Measurements from ENCODE around the gene DPH6.
"Not testable (repeated sequence)": the region's sequence is repeated elsewhere in the genome, so short reads cannot be mapped to it uniquely, and the experiment has no call there.

The DPH6 gene

DNA sequence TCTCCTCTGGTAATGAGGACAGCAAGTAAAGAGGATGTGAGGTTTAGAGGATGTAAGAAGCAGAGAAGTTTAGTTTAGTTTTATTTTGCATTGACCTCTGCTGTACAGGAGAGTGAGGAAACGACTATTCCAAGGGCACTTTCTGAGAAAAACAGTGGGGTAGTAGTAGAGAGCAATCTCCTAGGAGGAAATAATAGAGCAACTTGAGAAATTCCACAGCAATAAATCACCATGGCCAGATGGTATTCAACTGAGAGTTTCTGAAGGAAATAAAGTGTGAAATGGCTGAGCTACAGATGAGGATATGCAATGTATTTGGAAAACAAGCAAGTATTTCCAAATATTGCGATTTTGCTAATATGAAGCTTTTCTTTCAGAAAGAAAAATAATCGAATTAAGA, 118.9 kb downstream of the DPH6 start:
- no peak overlapping the region for H3K4me3 ChIP-seq (ENCODE audit: low read length)
- H3K27me3 ChIP-seq (ENCODE audit: insufficient read depth, low read length): no peaks in the 10 kb centered on the region
- no peaks in the 10 kb centered on the region for H3K36me3 ChIP-seq (ENCODE audit: insufficient read depth, low read depth, low read length)
- no peaks in the 10 kb centered on the region for H3K4me1 ChIP-seq (ENCODE audit: insufficient read depth, low read length)
- H3K27ac ChIP-seq (ENCODE audit: low read length): no peak overlapping the region
- no peaks in the 10 kb centered on the region for H3K9me3 ChIP-seq (ENCODE audit: insufficient read depth, low read depth, low read length)
- no peak overlapping the region for H3K9ac ChIP-seq (ENCODE audit: low read depth, low read length)

DNA sequence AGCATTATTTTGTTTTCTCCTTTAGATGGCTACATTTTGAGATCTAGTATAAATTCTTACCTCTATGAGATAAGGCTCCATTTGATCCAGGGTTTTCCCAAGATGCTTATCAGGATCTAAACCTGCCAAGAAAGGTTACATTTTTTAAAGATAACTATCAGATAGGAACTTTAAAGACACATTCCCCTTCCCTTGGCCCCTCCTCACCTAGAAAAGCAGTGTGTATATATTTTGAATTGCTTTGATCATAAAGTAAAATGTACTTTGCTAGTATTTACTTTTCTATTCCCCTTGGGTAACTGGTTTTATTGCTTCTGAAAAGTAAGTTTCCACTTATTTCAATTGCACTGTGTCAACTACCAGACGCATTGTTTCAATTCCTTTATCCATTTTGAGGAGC, 135.2 kb downstream of the DPH6 start:
- no peaks in the 10 kb centered on the region for H3K9me3 ChIP-seq (ENCODE audit: insufficient read depth, low read depth, low read length)
- H3K9ac ChIP-seq (ENCODE audit: low read depth, low read length): no peak overlapping the region
- H3K36me3 ChIP-seq (ENCODE audit: insufficient read depth, low read depth, low read length): no peaks in the 10 kb centered on the region
- H3K4me3 ChIP-seq (ENCODE audit: low read length): no peak overlapping the region
- no peaks in the 10 kb centered on the region for H3K4me1 ChIP-seq (ENCODE audit: insufficient read depth, low read length)
- H3K27ac ChIP-seq (ENCODE audit: low read length): no peak overlapping the region
- H3K27me3 ChIP-seq (ENCODE audit: insufficient read depth, low read length): no peaks in the 10 kb centered on the region

DNA sequence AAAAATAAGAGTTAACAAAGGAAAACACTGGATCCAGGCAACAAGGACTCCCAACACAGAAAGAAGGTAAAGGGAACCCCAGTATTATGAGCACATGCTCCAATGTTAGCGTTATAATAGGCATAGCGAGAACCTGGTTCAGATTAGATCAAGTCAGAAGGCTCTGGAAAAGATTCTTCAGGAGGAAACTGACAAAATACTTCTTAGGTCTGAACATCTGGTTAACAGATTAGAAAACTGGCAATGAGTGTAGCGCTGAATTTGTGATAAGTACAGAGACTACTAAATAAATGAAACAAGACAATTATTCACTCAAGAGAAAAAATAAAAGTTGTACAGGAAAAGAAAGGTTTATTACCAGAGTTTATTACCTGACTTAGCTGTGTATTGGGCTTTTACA, 146.1 kb downstream of the DPH6 start:
- Histone ChIP-seq H3K4me3 (ENCODE audit: low read length) (no peak overlapping the region), H3K36me3 (ENCODE audit: insufficient read depth, low read depth, low read length) (no peaks in the 10 kb centered on the region), H3K4me1 (ENCODE audit: insufficient read depth, low read length) (no peaks in the 10 kb centered on the region), H3K9me3 (ENCODE audit: insufficient read depth, low read depth, low read length) (no peaks in the 10 kb centered on the region), H3K9ac (ENCODE audit: low read depth, low read length) (no peak overlapping the region), H3K27me3 (ENCODE audit: insufficient read depth, low read length) (no peaks in the 10 kb centered on the region), H3K27ac (ENCODE audit: low read length) (no peak overlapping the region)

DNA sequence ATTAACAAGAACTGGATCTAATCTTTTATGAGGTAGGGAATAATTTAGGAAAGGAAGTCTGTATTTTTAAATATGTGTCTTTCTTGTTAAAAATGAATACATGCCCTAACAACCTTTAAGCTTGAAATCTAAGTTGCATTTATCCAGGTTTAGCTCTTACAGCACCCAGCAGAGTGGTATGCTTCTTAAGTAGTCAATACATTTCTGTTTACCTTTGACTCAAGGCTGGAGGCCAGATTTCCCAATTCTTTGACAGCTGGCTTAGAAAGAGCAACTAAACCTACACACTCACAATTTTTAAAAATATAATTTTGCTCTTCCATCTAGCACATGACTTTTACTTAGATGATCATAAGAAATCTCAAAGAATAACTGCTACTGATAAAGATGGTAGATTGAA, 148.9 kb downstream of the DPH6 start:
- H3K27me3 ChIP-seq (ENCODE audit: insufficient read depth, low read length): no peaks in the 10 kb centered on the region
- H3K4me3 ChIP-seq (ENCODE audit: low read length): no peak overlapping the region
- no peaks in the 10 kb centered on the region for H3K36me3 ChIP-seq (ENCODE audit: insufficient read depth, low read depth, low read length)
- H3K9me3 ChIP-seq (ENCODE audit: insufficient read depth, low read depth, low read length): no peaks in the 10 kb centered on the region
- H3K27ac ChIP-seq (ENCODE audit: low read length): no peak overlapping the region
- no peaks in the 10 kb centered on the region for H3K4me1 ChIP-seq (ENCODE audit: insufficient read depth, low read length)
- H3K9ac ChIP-seq (ENCODE audit: low read depth, low read length): no peak overlapping the region

DNA sequence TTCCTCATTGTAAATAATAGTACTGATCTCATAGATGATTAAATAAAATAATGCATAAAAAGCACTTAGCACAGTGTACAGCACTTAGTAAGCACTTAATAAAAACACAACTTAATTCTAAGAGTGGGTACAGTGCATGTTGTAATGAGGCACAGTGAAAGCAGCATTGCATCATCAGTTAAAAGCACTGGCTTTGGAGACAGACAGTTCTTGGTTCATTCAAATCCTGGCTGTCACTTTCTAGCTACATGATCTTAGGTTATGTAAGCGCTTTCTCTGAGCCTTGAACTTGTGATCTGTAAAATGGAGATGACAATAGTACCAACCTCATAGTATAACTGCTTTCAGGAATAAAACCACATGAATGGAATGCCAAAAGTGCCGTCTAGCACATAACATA, 151.5 kb downstream of the DPH6 start:
- peaks cover 8% of the 10 kb centered on the region; the same call in 1 of the 2 replicates for H3K9me3 ChIP-seq (ENCODE audit: insufficient read depth, low read depth, low read length)
- no peaks in the 10 kb centered on the region for H3K36me3 ChIP-seq (ENCODE audit: insufficient read depth, low read depth, low read length)
- no peak overlapping the region for H3K27ac ChIP-seq (ENCODE audit: low read length)
- no peaks in the 10 kb centered on the region for H3K4me1 ChIP-seq (ENCODE audit: insufficient read depth, low read length)
- H3K9ac ChIP-seq (ENCODE audit: low read depth, low read length): no peak overlapping the region
- H3K27me3 ChIP-seq (ENCODE audit: insufficient read depth, low read length): no peaks in the 10 kb centered on the region
- H3K4me3 ChIP-seq (ENCODE audit: low read length): no peak overlapping the region

DNA sequence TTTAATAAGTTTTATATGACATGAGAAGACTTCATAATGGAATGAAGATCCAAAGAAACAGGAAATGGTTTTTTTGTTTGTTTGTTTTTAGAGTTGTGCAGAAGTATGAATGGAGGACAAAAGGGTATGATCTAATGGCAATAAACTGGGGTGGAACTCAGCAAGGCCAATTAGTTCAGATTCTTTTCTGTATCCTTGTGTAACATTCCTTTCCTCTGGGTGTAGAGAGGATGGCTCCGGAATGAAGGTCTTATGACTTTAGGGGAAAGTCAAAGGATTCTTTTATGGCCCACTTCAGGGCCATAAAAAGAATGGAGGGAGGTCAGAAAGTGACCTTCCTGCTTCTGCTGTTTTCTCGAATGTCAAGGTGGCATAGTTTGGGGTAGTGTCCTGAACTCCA, 152.6 kb downstream of the DPH6 start:
- H3K27ac ChIP-seq (ENCODE audit: low read length): no peak overlapping the region
- H3K4me3 ChIP-seq (ENCODE audit: low read length): no peak overlapping the region
- H3K36me3 ChIP-seq (ENCODE audit: insufficient read depth, low read depth, low read length): no peaks in the 10 kb centered on the region
- H3K9me3 ChIP-seq (ENCODE audit: insufficient read depth, low read depth, low read length): peaks cover 8% of the 10 kb centered on the region; the same call in 1 of the 2 replicates
- H3K27me3 ChIP-seq (ENCODE audit: insufficient read depth, low read length): no peaks in the 10 kb centered on the region
- no peak overlapping the region for H3K9ac ChIP-seq (ENCODE audit: low read depth, low read length)
- no peaks in the 10 kb centered on the region for H3K4me1 ChIP-seq (ENCODE audit: insufficient read depth, low read length)

DNA sequence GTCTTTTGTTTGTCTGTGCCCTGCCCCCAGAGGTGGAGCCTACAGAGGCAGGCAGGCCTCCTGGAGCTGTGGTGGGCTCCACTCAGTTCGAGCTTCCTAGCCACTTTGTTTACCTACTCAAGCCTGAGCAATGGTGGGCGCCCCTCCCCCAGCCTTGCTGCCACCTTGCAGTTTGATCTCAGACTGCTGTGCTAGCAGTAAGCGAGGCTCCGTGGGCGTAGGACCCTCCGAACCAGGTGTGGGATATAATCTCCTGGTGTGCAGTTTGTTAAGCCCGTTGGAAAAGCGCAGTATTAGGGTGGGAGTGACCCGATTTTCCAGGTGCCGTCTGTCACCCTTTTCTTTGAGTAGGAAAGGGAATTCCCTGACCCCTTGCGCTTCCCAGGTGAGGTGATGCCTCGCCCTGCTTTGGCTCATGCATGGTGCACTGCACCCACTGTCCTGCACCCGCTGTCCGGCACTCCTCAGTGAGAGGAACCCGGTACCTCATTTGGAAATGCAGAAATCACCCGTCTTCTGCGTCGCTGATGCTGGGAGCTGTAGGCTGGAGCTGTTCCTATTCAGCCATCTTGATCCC, 154.5 kb downstream of the DPH6 start:
- H3K27ac ChIP-seq (ENCODE audit: low read length); H3K27me3 ChIP-seq (ENCODE audit: insufficient read depth, low read length); H3K9ac ChIP-seq (ENCODE audit: low read depth, low read length); H3K4me1 ChIP-seq (ENCODE audit: insufficient read depth, low read length); H3K36me3 ChIP-seq (ENCODE audit: insufficient read depth, low read depth, low read length); H3K4me3 ChIP-seq (ENCODE audit: low read length); H3K9me3 ChIP-seq (ENCODE audit: insufficient read depth, low read depth, low read length): not testable (repeated sequence)

DNA sequence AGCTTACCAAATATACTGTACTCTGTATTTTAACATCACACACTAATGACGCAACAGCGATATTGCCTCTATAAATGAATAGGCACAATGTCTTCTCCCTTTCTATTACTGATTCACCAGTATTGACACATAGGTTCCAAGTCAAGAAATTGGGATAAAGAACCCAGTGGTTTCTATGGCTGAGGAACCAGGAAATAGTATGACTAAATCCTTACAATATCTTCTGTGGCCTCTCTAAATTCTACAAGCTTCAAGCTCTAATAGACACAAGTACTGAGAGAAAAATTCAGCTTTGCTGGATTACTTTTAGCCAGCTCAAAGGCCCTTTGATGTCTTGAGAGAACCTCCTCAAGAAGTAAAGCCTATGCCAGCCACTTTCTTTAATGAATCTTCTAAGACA, 162.5 kb downstream of the DPH6 start:
- H3K9me3 ChIP-seq (ENCODE audit: insufficient read depth, low read depth, low read length): no peaks in the 10 kb centered on the region
- no peak overlapping the region for H3K4me3 ChIP-seq (ENCODE audit: low read length)
- H3K36me3 ChIP-seq (ENCODE audit: insufficient read depth, low read depth, low read length): no peaks in the 10 kb centered on the region
- H3K4me1 ChIP-seq (ENCODE audit: insufficient read depth, low read length): peaks cover 5% of the 10 kb centered on the region; the same call in 1 of the 2 replicates
- no peak overlapping the region for H3K9ac ChIP-seq (ENCODE audit: low read depth, low read length)
- H3K27me3 ChIP-seq (ENCODE audit: insufficient read depth, low read length): no peaks in the 10 kb centered on the region
- no peak overlapping the region for H3K27ac ChIP-seq (ENCODE audit: low read length)

DNA sequence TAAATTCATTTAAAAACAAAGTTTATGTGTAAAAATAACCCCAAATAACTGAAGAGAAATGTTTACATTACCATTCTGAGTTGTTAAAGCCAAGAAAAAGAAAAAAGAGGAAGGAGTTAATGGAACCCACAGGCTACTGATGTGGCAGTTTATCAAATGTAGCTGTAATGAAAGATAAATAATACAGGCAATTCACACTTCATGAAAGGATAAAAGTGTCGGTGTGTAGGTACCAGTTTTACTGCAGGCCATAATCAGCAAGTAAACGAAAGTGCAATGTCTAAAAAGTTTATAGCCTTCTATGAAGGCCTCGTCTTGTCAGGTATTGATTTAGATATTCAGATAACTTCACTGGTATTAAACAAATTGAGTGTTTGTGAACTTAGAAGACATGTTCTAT, 164.6 kb downstream of the DPH6 start:
- Histone ChIP-seq H3K4me3 (ENCODE audit: low read length) (no peak overlapping the region), H3K4me1 (ENCODE audit: insufficient read depth, low read length) (peaks cover 5% of the 10 kb centered on the region; the same call in 1 of the 2 replicates), H3K9me3 (ENCODE audit: insufficient read depth, low read depth, low read length) (no peaks in the 10 kb centered on the region), H3K36me3 (ENCODE audit: insufficient read depth, low read depth, low read length) (no peaks in the 10 kb centered on the region), H3K27ac (ENCODE audit: low read length) (no peak overlapping the region), H3K9ac (ENCODE audit: low read depth, low read length) (no peak overlapping the region), H3K27me3 (ENCODE audit: insufficient read depth, low read length) (no peaks in the 10 kb centered on the region)

DNA sequence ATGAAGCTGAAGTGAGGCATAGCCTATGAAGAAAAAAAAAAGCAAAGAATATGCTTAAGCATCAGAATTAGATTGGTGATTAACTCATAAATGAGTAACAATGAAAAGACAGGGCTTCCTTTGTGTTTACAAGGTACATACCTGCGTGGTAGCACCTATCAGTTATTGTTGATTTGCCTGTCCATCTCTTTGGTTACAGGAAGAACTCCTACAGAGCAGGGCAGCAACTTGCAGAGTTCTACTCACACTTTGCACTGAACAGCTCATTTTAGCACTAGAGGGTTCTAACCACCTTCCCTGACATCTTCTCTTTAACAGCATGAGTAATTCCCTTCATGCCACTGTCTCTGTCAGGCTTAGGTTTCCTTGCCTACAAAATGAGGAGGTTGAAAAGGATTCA, 166.0 kb downstream of the DPH6 start:
- no peak overlapping the region for H3K9ac ChIP-seq (ENCODE audit: low read depth, low read length)
- no peaks in the 10 kb centered on the region for H3K27me3 ChIP-seq (ENCODE audit: insufficient read depth, low read length)
- H3K36me3 ChIP-seq (ENCODE audit: insufficient read depth, low read depth, low read length): no peaks in the 10 kb centered on the region
- H3K4me3 ChIP-seq (ENCODE audit: low read length): no peak overlapping the region
- H3K4me1 ChIP-seq (ENCODE audit: insufficient read depth, low read length): peaks cover 5% of the 10 kb centered on the region; the same call in 1 of the 2 replicates
- no peaks in the 10 kb centered on the region for H3K9me3 ChIP-seq (ENCODE audit: insufficient read depth, low read depth, low read length)
- H3K27ac ChIP-seq (ENCODE audit: low read length): no peak overlapping the region

DNA sequence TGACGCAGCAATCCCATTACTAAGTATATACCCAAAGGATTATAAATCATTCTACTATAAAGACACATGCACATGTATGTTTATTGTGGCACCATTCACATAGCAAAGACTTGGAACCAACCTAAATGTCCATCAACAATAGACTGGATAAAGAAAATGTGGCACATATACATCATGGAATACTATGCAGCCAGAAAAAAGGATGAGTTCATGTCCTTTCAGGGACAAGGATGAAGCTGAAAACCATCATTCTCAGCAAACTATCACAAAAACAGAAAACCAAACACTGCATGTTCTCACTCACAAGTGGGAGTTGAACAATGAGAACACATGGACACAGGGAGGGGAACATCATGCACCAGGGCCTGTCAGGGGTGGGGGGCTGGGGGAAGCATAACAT, 167.5 kb downstream of the DPH6 start:
- H3K4me1 ChIP-seq (ENCODE audit: insufficient read depth, low read length); H3K9ac ChIP-seq (ENCODE audit: low read depth, low read length); H3K27ac ChIP-seq (ENCODE audit: low read length); H3K36me3 ChIP-seq (ENCODE audit: insufficient read depth, low read depth, low read length); H3K9me3 ChIP-seq (ENCODE audit: insufficient read depth, low read depth, low read length); H3K4me3 ChIP-seq (ENCODE audit: low read length); H3K27me3 ChIP-seq (ENCODE audit: insufficient read depth, low read length): not testable (repeated sequence)

DNA sequence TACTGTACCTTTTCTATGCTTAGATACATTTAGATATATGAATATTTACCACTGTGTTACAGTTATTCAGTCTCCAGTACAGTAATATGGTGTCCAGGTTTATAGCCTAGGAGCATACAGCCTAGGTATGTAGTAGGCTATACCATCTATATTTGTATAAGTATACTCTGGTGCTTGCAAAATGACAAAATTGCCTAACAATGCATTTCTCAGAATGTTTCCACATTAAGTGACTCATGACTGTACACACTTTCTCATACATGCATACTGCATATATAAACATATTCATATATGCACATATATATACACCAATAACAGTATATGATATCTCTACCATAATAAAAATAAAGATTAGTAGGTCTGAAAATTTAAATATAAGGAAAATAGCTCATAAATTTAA, 169.3 kb downstream of the DPH6 start:
- peaks cover 5% of the 10 kb centered on the region; the same call in 1 of the 2 replicates for H3K4me1 ChIP-seq (ENCODE audit: insufficient read depth, low read length)
- H3K9ac ChIP-seq (ENCODE audit: low read depth, low read length): no peak overlapping the region
- H3K9me3 ChIP-seq (ENCODE audit: insufficient read depth, low read depth, low read length): no peaks in the 10 kb centered on the region
- H3K27ac ChIP-seq (ENCODE audit: low read length): no peak overlapping the region
- no peaks in the 10 kb centered on the region for H3K27me3 ChIP-seq (ENCODE audit: insufficient read depth, low read length)
- H3K36me3 ChIP-seq (ENCODE audit: insufficient read depth, low read depth, low read length): no peaks in the 10 kb centered on the region
- no peak overlapping the region for H3K4me3 ChIP-seq (ENCODE audit: low read length)
